Measurements from ENCODE around the gene CLRN3.

Gene CLRN3

GRCh38 chr10:127834221-127834620 lies 58.5 kb downstream of the CLRN3 start:
- no peak overlapping the region for H3K4me3 ChIP-seq (ENCODE audit: low read length)
- DNase-seq (ENCODE audit: low read depth): no peak
- no peak for TF ChIP-seq CTCF (IDR thresholded peaks at IDR 0.05; ENCODE audit: insufficient read depth, low read depth, low read length, missing control alignments)

DNA sequence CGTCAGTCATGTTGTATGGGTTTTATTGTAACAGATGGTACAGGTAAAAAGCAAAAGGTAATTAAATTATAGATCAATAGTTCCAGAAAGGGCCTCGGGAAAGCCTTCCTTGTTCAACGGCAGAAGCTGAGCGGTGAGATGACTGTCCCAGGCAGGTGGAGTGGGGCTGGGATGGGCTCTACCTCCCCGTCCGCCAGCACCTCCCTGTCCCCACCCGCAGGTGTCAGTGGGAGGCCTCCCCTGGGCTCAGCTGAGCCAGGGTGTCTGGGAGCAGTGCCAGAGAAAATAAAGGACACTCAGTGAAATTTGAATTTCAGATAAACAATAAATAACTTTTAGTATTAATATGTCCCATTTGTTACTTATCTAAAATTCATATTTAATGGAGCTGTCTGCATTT lies 58.9 kb downstream of the CLRN3 start:
- no peak overlapping the region for H3K4me3 ChIP-seq (ENCODE audit: low read length)

GRCh38 chr10:127832501-127832900 lies 60.2 kb downstream of the CLRN3 start:
- no peak overlapping the region for H3K4me3 ChIP-seq (ENCODE audit: low read length)
- DNase-seq (ENCODE audit: low read depth): no peak
- no peak for TF ChIP-seq CTCF (IDR thresholded peaks at IDR 0.05; ENCODE audit: insufficient read depth, low read depth, low read length, missing control alignments)

More for the DNA sequence above, 58.9 kb downstream of the CLRN3 start:
- no peak for TF ChIP-seq CTCF (IDR thresholded peaks at IDR 0.05; ENCODE audit: insufficient read depth, low read depth, low read length, missing control alignments)
- no peak for DNase-seq (ENCODE audit: low read depth)

- no peak overlapping the region for H3K4me3 ChIP-seq (ENCODE audit: low read length)
- TF ChIP-seq CTCF (IDR thresholded peaks at IDR 0.05; ENCODE audit: insufficient read depth, low read depth, low read length, missing control alignments): no peak
- no peak for DNase-seq (ENCODE audit: low read depth)
Measured at GRCh38 chr10:127830414-127830813, 62.3 kb downstream of the CLRN3 start.
